WI38 (cell line): ENCODE data around the gene CLIC3.
A peak's percentile ranks its signal among the peaks of the same experiment; 100 is the strongest.

Experiments
- H3K4me3 ChIP-seq: 2 replicates; pipeline ENCODE4 v1.5.1; 2011; ENCODE audit warnings: low read depth, mild to moderate bottlenecking, control low read depth, low read length
- CTCF ChIP-seq: IDR thresholded peaks from 2 replicates; pipeline ENCODE4 v1.5.1; 2012; ENCODE audit warnings: low read depth, mild to moderate bottlenecking, control low read depth, low read length

Gene CLIC3

GRCh38 chr9:136952876-136953770 is 43.2 kb downstream of the CLIC3 start:
- no peak overlapping the region for H3K4me3 ChIP-seq
- no peak for TF ChIP-seq CTCF

DNA sequence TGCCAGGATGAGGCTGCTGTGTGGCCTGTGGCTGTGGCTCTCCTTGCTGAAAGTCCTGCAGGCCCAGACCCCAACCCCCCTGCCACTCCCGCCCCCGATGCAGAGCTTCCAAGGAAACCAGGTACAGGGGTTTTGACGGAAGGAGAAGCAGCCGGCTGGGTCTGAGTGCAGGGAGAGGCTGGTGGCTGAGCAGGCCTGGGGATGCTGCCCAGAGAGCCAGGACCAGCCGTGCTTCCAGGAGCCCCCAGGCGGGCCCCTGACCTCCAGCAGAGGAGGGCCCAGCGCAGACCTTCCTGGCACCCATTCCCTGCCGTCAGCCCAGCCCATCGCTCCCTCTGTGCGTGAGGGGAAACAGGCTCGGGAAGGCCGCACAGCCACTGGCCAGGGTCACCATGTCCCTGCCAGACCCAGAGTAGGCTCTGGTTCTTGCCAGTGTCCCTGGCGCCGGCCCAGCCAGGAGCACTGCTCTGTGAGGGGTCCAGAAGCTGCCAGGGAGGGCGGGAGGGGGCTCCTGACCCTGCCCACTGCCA is 44.0 kb downstream of the CLIC3 start:
- TF ChIP-seq CTCF = no peak
- H3K4me3 ChIP-seq = no peak overlapping the region

GRCh38 chr9:136951541-136952320 is 44.6 kb downstream of the CLIC3 start, which contains the start of gene LCN12:
TSS of gene LCN12 (plus strand) at chr9:136952273. CDS start at chr9:136952328, 55 bp downstream.
- no peak within 1 kb of the TSS for H3K4me3 ChIP-seq
- TF ChIP-seq CTCF = no peak

DNA sequence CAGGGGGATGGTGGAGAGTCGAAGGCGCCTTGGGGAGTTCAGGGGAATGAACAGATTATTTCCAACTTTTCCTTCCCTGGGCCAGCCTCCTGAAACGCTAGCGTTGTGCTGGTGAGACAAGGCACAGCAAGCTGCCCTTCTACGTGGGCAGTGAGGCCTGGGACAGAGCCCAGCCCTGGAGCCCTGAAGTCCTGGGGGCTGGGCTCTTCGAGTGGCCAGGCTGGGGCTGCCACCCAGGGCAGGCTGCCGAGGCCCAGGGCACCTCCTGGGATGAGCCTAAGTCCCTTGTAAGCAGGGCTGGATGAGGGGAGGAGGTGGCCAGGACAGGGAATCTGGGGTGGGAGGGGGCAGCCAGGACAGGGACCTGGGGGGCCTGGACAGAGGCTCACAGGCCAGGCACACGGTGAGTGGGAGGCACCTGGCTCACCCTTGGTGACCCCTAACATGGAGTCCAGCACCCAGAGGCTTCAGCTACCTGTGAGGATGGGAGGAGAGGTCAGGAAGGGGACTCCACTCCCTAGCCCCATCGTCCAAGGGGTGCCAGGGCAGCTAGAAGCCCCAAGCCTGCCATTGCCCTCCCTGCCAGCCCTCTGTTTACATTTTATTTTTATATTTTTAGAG is 45.6 kb downstream of the CLIC3 start:
- no peak overlapping the region for H3K4me3 ChIP-seq

GRCh38 chr9:136949817-136950655 is 46.3 kb downstream of the CLIC3 start:
- H3K4me3 ChIP-seq = peak overlapping the region; percentile 57
- TF ChIP-seq CTCF = no peak

More for the DNA sequence above, 45.6 kb downstream of the CLIC3 start:
- TF ChIP-seq CTCF = no peak

- TF ChIP-seq CTCF = no peak
- H3K4me3 ChIP-seq = peak overlapping the region; percentile 57
These were observed 47.0 kb downstream of the CLIC3 start for GRCh38 chr9:136949239-136949816.
